HL-60 (cell line): ENCODE data around the gene MS4A7.

Source experiments
- CTCF ChIP-seq: IDR thresholded peaks from one replicate; pipeline ENCODE4 v1.5.1; 2011; ENCODE audit warnings: low read length, control low read depth, inconsistent platforms; ENCODE audit not compliant: insufficient read depth
- REST ChIP-seq: IDR thresholded peaks from 2 replicates; pipeline ENCODE4 v1.6.1; 2012; ENCODE audit warnings: low read depth; ENCODE audit not compliant: insufficient replicate concordance
- SPI1 ChIP-seq: IDR thresholded peaks from 2 replicates; pipeline ENCODE4 v1.6.1; 2012; ENCODE audit warnings: low read depth, mild to moderate bottlenecking, borderline replicate concordance

- no peak for TF ChIP-seq SPI1
- no peak for TF ChIP-seq CTCF
- no peak for TF ChIP-seq REST
Observed at GRCh38 chr11:60367896-60368295, 10.4 kb upstream of the MS4A7 start.
